SU-DHL-6 (cell line): Measurements from ENCODE around the gene ABTB2.

Source experiments
- H2AFZ ChIP-seq: fragments of 200-600 bp; sonication (generic); 2 replicates; pipeline ENCODE4 v1.6.1; 2014; ENCODE audit warnings: low read depth, mild to moderate bottlenecking, moderate library complexity, mixed read lengths, antibody characterized with exemption, low read length; ENCODE audit not compliant: severe bottlenecking
- H3F3A ChIP-seq: fragments of 200-600 bp; shearing (Covaris generic); 2 replicates; pipeline ENCODE4 v1.6.0; 2016; ENCODE audit warnings: antibody characterized with exemption, mild to moderate bottlenecking; ENCODE audit not compliant: insufficient read depth
- H3K27ac ChIP-seq: fragments of 200-600 bp; sonication (generic); 2 replicates; pipeline ENCODE4 v1.5.1; 2016; ENCODE audit warnings: low read depth, mild to moderate bottlenecking, low read length, moderate library complexity, mixed read lengths
- H3K27me3 ChIP-seq: fragments of 200-600 bp; sonication (generic), shearing (Covaris generic); 2 replicates; pipeline ENCODE4 v1.6.0; 2014; ENCODE audit warnings: mild to moderate bottlenecking, low read length
- H3K36me3 ChIP-seq: fragments of 200-600 bp; sonication (generic); 2 replicates; pipeline ENCODE4 v1.6.1; 2014; ENCODE audit warnings: mild to moderate bottlenecking, low read length, mixed read lengths
- H3K4me2 ChIP-seq: fragments of 300-600, 200-600 bp; shearing (Covaris generic), sonication (generic); 2 replicates; pipeline ENCODE4 v1.6.0; 2014; ENCODE audit warnings: low read length, low read depth, mild to moderate bottlenecking; ENCODE audit not compliant: poor library complexity, severe bottlenecking
- H3K4me3 ChIP-seq: fragments of 200-600 bp; sonication (generic); 2 replicates; pipeline ENCODE4 v1.5.1; 2014; ENCODE audit warnings: antibody characterized with exemption, low read length, mild to moderate bottlenecking, mixed read lengths; ENCODE audit not compliant: insufficient read depth, poor library complexity, severe bottlenecking
- H3K79me2 ChIP-seq: fragments of 200-600 bp; sonication (generic); 2 replicates; pipeline ENCODE4 v1.6.1; 2014; ENCODE audit warnings: mild to moderate bottlenecking, low read length, moderate library complexity; ENCODE audit not compliant: insufficient read depth
- H3K9ac ChIP-seq: fragments of 200-600 bp; sonication (generic); 2 replicates; pipeline ENCODE4 v1.7.0; 2014; ENCODE audit warnings: mild to moderate bottlenecking, low read length
- H3K9me2 ChIP-seq: fragments of 200-600 bp; sonication (generic); replicated peaks from 2 replicates; pipeline ENCODE4 v1.6.1; 2014; ENCODE audit warnings: low read length; ENCODE audit not compliant: insufficient read depth
- H3K9me3 ChIP-seq: fragments of 200-600 bp; sonication (generic); 2 replicates; pipeline ENCODE4 v1.6.1; 2014; ENCODE audit warnings: low read length, mixed read lengths; ENCODE audit not compliant: insufficient read depth
- H4K20me1 ChIP-seq: fragments of 200-600 bp; sonication (generic); 2 replicates; pipeline ENCODE4 v1.6.1; 2014; ENCODE audit warnings: low read depth, mild to moderate bottlenecking, antibody characterized with exemption, low read length, moderate library complexity, mixed read lengths
- EZH2phosphoT487 ChIP-seq: fragments of 200-600 bp; sonication (generic), shearing (Covaris generic); conservative IDR thresholded peaks from 2 replicates; pipeline ENCODE4 v1.6.1; 2018; ENCODE audit warnings: mild to moderate bottlenecking, antibody characterized with exemption, low read length, moderate library complexity, mixed read lengths
- TF ChIP-seq, protein P1 (sequence below): fragments of 200-600 bp; sonication (generic); IDR thresholded peaks from one replicate; pipeline ENCODE4 v1.5.1; 2017; ENCODE audit warnings: antibody characterized with exemption, mild to moderate bottlenecking, low read length, moderate library complexity; ENCODE audit not compliant: insufficient read depth, poor library complexity, severe bottlenecking

The ABTB2 gene

DNA sequence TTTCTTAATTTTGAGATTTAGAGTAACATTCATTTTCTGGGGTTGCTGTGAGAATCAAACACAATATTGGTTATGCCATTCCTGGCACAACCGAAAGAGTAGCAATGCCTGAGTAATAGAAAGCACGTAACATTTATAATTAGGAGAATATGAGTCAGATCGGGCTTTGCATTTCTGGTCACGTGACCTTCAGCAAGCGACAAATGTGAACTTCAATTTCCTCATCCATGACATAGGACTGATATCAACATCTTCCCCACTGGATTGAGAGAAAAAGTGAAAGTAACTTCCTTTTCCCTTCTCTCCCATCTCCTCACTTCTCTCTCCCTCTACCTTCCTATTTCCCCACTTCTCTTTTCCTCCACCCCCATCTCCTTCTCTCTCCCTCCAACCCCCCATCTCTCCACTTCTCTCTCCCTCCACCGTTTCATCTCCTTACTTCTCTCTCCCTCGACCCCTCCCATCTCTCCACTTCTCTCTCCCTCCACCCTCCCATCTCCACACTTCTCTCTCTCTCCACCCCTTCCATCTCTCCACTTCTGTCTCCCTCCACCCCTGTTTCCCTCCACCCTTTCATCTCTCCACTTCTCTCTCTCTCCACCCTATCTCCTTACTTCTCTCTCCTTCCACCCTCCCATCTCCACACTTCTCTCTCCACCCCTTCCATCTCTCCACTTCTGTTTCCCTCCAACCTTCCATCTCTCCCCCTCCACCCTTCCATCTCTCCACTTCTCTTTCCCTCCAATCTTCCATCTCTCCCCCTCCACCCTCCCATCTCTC is 47.5 kb upstream of the ABTB2 start:
- no peak overlapping the region for H3K4me2 ChIP-seq
- TF ChIP-seq EZH2phosphoT487, result no peak
- TF ChIP-seq, protein P1, sequence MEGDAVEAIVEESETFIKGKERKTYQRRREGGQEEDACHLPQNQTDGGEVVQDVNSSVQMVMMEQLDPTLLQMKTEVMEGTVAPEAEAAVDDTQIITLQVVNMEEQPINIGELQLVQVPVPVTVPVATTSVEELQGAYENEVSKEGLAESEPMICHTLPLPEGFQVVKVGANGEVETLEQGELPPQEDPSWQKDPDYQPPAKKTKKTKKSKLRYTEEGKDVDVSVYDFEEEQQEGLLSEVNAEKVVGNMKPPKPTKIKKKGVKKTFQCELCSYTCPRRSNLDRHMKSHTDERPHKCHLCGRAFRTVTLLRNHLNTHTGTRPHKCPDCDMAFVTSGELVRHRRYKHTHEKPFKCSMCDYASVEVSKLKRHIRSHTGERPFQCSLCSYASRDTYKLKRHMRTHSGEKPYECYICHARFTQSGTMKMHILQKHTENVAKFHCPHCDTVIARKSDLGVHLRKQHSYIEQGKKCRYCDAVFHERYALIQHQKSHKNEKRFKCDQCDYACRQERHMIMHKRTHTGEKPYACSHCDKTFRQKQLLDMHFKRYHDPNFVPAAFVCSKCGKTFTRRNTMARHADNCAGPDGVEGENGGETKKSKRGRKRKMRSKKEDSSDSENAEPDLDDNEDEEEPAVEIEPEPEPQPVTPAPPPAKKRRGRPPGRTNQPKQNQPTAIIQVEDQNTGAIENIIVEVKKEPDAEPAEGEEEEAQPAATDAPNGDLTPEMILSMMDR, result no peak
- no peaks in the 10 kb centered on the region for H3K9me2 ChIP-seq
- no peaks in the 10 kb centered on the region for H4K20me1 ChIP-seq
- H2AFZ ChIP-seq, result no peak overlapping the region
- H3K36me3 ChIP-seq, result no peaks in the 10 kb centered on the region
- no peaks in the 10 kb centered on the region for H3K79me2 ChIP-seq
- no peaks in the 10 kb centered on the region for H3F3A ChIP-seq
- H3K9me3 ChIP-seq, result no peaks in the 10 kb centered on the region
- H3K4me3 ChIP-seq, result no peak overlapping the region
- no peak overlapping the region for H3K9ac ChIP-seq
- no peak overlapping the region for H3K27ac ChIP-seq
- H3K27me3 ChIP-seq, result no peaks in the 10 kb centered on the region

DNA sequence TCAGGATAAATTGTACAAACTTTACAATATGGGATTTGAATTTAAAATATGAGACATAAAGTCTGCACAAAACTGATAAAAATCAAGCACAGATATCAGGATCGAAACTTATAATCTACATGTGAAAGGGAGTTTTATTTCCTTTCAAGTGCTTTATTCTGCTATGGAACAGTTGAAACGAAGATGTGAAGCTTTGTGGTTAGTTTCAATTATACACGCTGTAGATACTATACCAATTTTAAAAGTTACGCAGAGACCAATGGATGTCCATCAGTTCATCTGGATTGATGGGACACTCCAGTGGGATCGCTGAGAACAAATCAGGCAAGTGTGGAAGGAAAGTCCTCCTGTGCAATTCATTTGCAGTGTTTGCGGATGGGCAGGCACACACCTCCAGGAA is 46.5 kb upstream of the ABTB2 start:
- H3K4me3 ChIP-seq, result no peak overlapping the region

DNA sequence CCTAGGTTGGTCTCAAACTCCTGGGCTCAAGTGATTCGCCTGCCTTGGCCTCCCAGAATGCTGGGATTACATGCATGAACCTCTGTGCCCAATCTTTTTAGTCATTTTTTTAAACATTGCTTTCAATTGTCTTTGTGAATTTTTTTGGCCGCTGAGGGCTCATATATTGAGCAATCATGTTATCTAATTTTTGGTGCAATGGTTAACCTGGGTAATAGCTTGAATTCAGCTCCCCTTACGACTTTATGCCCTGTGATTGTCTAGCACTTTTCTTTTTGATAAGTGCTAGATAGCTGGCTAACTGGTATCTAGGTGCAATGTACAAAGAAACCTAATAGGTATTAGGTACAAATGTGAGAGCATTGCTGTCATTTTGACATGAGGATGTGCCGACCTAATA is 45.6 kb upstream of the ABTB2 start:
- Histone ChIP-seq H3K4me2 (no peak overlapping the region), H3K9me2 (no peaks in the 10 kb centered on the region), H3F3A (no peaks in the 10 kb centered on the region), H3K27me3 (no peaks in the 10 kb centered on the region), H3K4me3 (no peak overlapping the region), H3K9me3 (no peaks in the 10 kb centered on the region), H2AFZ (no peak overlapping the region), H3K36me3 (no peaks in the 10 kb centered on the region), H3K9ac (no peak overlapping the region), H3K79me2 (no peaks in the 10 kb centered on the region), H3K27ac (no peak overlapping the region), H4K20me1 (no peaks in the 10 kb centered on the region)
- no peak for TF ChIP-seq EZH2phosphoT487
- TF ChIP-seq, protein P1, result no peak

More for the DNA sequence above, 46.5 kb upstream of the ABTB2 start:
- Histone ChIP-seq H3K27me3 (no peaks in the 10 kb centered on the region), H3K36me3 (no peaks in the 10 kb centered on the region), H2AFZ (no peak overlapping the region), H3K79me2 (no peaks in the 10 kb centered on the region), H3K4me2 (no peak overlapping the region), H3K9me2 (no peaks in the 10 kb centered on the region), H3F3A (no peaks in the 10 kb centered on the region), H3K27ac (no peak overlapping the region), H3K9ac (no peak overlapping the region), H3K9me3 (no peaks in the 10 kb centered on the region), H4K20me1 (no peaks in the 10 kb centered on the region)
- TF ChIP-seq EZH2phosphoT487, result no peak
- TF ChIP-seq, protein P1, result no peak
